Measurements from ENCODE around the gene MICB.
"Not testable (repeated sequence)": the region's sequence is repeated elsewhere in the genome, so short reads cannot be mapped to it uniquely, and the experiment has no call there.

DNA sequence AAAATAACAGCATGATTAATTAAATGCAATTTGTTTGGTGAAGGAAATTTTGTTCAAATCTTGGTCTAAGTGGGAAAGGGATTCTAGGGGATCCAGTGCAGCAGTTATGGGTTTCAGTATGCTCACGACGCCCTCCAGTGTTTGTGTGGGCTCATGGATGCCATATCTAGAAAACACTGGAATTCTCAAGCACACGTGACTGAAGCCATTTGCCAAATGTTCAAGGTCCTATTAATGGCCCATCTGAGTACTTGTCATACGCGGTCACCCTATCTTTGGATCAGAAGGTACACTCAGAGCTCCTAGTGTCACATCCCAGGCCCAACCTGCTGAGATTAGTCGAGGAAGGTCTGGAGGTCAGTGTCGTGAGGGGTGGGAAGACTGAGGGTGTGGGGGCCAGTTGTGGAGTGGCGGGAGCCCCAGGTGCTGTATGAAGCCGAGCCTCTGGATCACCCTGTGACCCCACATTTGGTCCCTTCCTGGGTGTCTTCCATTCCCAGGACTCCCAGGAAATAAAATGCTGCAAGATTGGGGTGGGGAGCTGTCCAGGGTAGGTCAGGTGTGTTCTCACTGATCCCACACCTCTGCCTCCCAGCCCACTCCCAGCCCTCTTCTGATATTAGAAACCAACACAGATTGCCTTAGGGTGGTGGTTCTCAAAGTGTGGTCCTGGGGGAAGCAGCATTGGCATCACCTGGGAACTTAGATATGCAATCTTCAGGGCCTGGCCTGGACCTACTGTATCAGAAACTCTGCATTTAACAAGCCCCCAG lies 11.7 kb upstream of the MICB start:
- not testable (repeated sequence) for TF ChIP-seq POLR2AphosphoS5 (IDR thresholded peaks at IDR 0.05; ENCODE audit: borderline replicate concordance, low read depth, low read length); EZH2 (IDR thresholded peaks at IDR 0.05); FOXP2 (optimal IDR thresholded peaks at IDR 0.05; ENCODE audit: control extremely low read depth, extremely low read length, insufficient read depth)
